Gastroesophageal sphincter (tissue), 3 donors: ENCODE measurements around the gene LRIT2.

Source experiments
- CTCF ChIP-seq, 4 experiments: fragments of 200-600 bp in 2 of 4; fragments of 450-650 bp in 2 of 4; sonication (generic) in 1 of 4; IDR thresholded peaks; one replicate each; pipeline ENCODE4 v1.5.1; 2017 to 2019; ENCODE audit warnings: antibody characterized with exemption in 4 of 4, mild to moderate bottlenecking in 2 of 4, moderate library complexity in 2 of 4
- EP300 ChIP-seq: sonication (generic); formaldehyde crosslinking; IDR thresholded peaks from one replicate; pipeline ENCODE4 v1.6.1; 2017; ENCODE audit warnings: antibody characterized with exemption, mild to moderate bottlenecking
- POLR2A ChIP-seq, 2 donors: fragments of 450-650 bp; IDR thresholded peaks; one replicate each; pipeline ENCODE4 v1.6.1; 2017; ENCODE audit warnings: antibody characterized with exemption in 2 of 2, mild to moderate bottlenecking in 2 of 2, moderate library complexity in 1 of 2
- POLR2AphosphoS5 ChIP-seq: sonication (generic); formaldehyde crosslinking; IDR thresholded peaks from one replicate; pipeline ENCODE4 v1.6.1; 2017; ENCODE audit warnings: antibody characterized with exemption

DNA sequence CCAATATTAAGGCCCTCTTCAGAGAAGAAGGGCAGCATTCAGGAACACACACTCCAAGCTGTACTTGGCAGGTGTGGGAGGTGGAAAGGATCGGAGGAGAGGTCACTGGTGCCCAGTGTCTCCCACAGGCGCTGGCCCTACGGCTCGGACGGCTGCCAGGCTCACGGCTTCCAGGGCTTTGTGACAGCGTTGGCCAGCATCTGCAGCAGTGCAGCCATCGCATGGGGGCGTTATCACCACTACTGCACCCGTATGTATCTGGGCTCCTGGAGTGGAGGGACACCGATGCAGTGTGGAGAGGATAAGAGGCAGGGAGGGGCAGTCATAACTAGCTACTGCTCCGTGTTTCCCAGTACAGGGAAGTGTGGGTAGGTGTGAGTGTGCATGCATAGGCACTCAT lies 23.4 kb upstream of the LRIT2 start:
- no peak for TF ChIP-seq CTCF (IDR thresholded peaks at IDR 0.05)
- no peak for TF ChIP-seq EP300
- TF ChIP-seq POLR2A (IDR thresholded peaks at IDR 0.05): no peak
- TF ChIP-seq POLR2AphosphoS5: no peak
